Cardiac ventricle fibroblast (primary cell): ENCODE measurements around the gene ZNF23. TPM values are rescaled to one million over a fixed set of nuclear protein-coding genes. Genes with fewer than 3 reads are reported as not detected.

ENCODE experiments used
- total RNA-seq: library from RNA; depleted of rRNA; stranded (reverse); fragments of >200 nt; gene quantifications from 2 replicates; pipeline ENCODE4 v1.2.3, GENCODE V29; 2015

Gene ZNF23
- total RNA-seq: 2.4 and 5.1 TPM in 2 replicates

DNA sequence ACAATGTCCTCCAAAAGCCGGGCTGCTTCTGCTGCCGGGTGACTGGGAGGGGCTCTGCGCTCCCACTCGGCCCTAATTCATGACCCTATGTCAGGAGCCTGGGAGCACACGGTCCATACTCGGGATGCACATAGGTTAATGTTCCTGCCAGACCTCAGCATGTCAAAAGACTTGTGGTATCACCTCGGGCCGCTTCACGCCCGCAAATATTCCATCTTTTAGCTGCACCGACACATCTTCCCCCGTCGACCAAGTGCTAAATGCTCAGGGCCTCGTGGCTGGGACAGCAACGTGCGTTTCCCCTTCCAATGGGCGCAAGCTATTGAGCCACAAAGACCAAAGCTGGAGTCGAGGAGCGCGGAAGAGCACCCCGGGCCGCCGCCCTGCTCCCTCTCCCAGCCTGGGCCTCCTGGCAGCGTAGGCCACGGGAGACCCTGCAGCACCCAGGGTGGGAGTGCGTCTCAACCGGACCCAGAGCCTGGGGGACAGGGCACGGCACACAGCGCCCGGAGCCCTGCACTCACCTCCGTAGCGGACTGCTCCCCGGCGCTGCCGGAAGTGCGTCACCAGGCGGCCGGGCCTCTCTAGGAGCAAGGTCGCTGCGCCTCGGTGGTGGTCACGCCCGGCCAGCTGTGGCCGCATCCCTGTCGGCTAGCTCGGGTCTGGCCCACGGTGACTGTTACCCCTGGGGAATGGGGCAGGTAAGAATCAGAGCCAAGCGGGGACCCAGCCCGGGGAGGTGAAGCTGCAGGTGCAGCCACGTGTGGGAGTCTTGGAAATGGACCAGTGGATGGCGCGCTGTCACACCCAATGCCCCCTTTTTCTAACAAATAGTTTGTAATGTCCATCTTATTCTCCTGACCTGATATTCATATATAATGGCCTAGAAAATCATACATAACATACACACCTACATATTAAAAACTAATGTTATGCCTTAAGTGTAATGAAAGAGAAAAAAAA, at the start of gene ZNF23:
Gene ZNF23 (minus strand): TSS at position 562 of the 963 bp plus-strand sequence. CDS start 5,451 bp downstream, outside the sequence.

DNA sequence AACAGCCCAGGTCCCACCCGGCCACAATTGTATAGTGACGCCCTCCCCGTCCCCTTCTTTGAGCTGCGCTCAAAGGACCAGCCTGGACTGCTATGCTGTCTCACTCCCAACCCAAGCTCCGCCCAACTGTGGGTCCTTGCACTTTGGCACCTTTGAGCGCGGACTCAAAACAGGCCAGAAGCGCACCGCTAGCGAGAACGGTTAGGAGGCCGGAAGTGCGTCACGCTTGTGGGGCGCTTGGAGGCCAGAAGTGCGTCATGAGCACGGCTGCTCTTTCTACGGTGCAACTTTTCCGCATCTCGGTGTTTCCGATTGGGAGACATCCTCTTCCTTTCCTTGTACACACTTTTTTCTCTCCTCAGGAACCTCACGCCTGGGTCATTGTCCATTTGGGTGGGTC, 27.1 kb upstream of the ZNF23 start, which contains the start of gene ZNF19:
Gene ZNF19 (minus strand): TSS at position 203 of the 400 bp plus-strand sequence. CDS start 7,210 bp downstream, outside the sequence.

DNA sequence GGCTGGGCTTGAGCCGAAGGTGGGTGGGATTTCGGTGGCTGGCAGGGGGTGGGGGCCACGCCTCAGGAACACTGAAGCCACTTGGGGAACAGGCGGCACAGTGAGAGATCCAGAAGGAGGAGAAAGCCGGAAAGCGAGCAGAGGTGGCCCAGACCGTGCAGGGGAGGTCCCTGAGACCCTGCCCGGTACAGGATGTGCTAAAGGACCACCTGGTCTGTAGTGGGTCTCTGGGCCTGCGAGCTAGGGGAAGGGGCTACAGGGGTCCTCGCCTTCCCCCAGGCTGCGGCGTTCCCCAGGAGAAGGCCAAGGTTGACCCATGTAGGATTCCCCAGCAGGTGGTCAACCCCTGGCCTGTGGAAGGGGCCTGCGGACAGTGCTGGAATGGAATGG, 20.0 kb downstream of the ZNF23 start, which contains the start of gene TLE7:
Gene TLE7 (minus strand): TSS at position 4 of the 390 bp plus-strand sequence. CDS start 8,730 bp downstream, outside the sequence.

Other genes with a start within 250 kb of the ZNF23 start
- gene HYDIN, start 231.5 kb downstream of the ZNF23 start, total RNA-seq: 0.06 and 0.24 TPM in 2 replicates
- 11.9 and 12.0 TPM in 2 replicates for gene CMTR2, start 172.8 kb downstream of the ZNF23 start, total RNA-seq
- not detected in 2 replicates for gene CALB2, start 103.5 kb downstream of the ZNF23 start, total RNA-seq
- not detected in 2 replicates for gene TLE7, start 20.2 kb downstream of the ZNF23 start, total RNA-seq
- 1.8 and 3.3 TPM in 2 replicates for gene ZNF19, start 27.1 kb upstream of the ZNF23 start, total RNA-seq
- not detected in 2 replicates for gene CHST4, start 64.2 kb upstream of the ZNF23 start, total RNA-seq
- not detected in 2 replicates for gene TAT, start 114.8 kb upstream of the ZNF23 start, total RNA-seq
- gene MARVELD3, start 163.9 kb upstream of the ZNF23 start, total RNA-seq: not detected in 2 replicates